ENCODE results near the gene MYBBP1A.

MYBBP1A gene

GRCh38 chr17:4539025-4539424 lies 16.2 kb downstream of the MYBBP1A start:
- no peaks in the 10 kb centered on the region for H3K4me1 ChIP-seq (ENCODE audit: control insufficient read depth, low read length)
- no peaks in the 10 kb centered on the region for H4K20me1 ChIP-seq (ENCODE audit: control insufficient read depth, insufficient read depth, low read depth, low read length)
- H3K27me3 ChIP-seq (ENCODE audit: control insufficient read depth, low read length) = no peaks in the 10 kb centered on the region
- no peaks in the 10 kb centered on the region for H3K79me2 ChIP-seq (ENCODE audit: control insufficient read depth, low read length)
- no peaks in the 10 kb centered on the region for H3K9me2 ChIP-seq (replicated peaks; ENCODE audit: control insufficient read depth, low read length)
- H3K27ac ChIP-seq (ENCODE audit: low read depth, low read length) = no peak overlapping the region
- H3K4me2 ChIP-seq (ENCODE audit: low read length) = no peak overlapping the region
- TF ChIP-seq EZH2phosphoT487 (IDR thresholded peaks at IDR 0.05; ENCODE audit: borderline replicate concordance, low read length) = no peak
- no peak for TF ChIP-seq CTCF (IDR thresholded peaks at IDR 0.05; ENCODE audit: low read depth, low read length, poor library complexity, severe bottlenecking)
- H3F3A ChIP-seq (ENCODE audit: control insufficient read depth, insufficient read depth) = peaks cover 12% of the 10 kb centered on the region
- no peak overlapping the region for H3K4me3 ChIP-seq (ENCODE audit: low read length)
- H3K9me3 ChIP-seq (ENCODE audit: control insufficient read depth, insufficient read depth, low read length) = no peaks in the 10 kb centered on the region
- H3K36me3 ChIP-seq (ENCODE audit: control insufficient read depth, low read length) = peaks cover 68% of the 10 kb centered on the region

- H3K9me2 ChIP-seq (replicated peaks; ENCODE audit: control insufficient read depth, low read length) = no peaks in the 10 kb centered on the region
- no peaks in the 10 kb centered on the region for H3K27me3 ChIP-seq (ENCODE audit: control insufficient read depth, low read length)
- no peak for TF ChIP-seq EZH2phosphoT487 (IDR thresholded peaks at IDR 0.05; ENCODE audit: borderline replicate concordance, low read length)
- TF ChIP-seq CTCF (IDR thresholded peaks at IDR 0.05; ENCODE audit: low read depth, low read length, poor library complexity, severe bottlenecking) = no peak
- H3K79me2 ChIP-seq (ENCODE audit: control insufficient read depth, low read length) = no peaks in the 10 kb centered on the region
- H3K36me3 ChIP-seq (ENCODE audit: control insufficient read depth, low read length) = peaks cover 62% of the 10 kb centered on the region
- H3K9me3 ChIP-seq (ENCODE audit: control insufficient read depth, insufficient read depth, low read length) = no peaks in the 10 kb centered on the region
- H3K4me1 ChIP-seq (ENCODE audit: control insufficient read depth, low read length) = no peaks in the 10 kb centered on the region
- H3K4me3 ChIP-seq (ENCODE audit: low read length) = no peak overlapping the region
- H3K4me2 ChIP-seq (ENCODE audit: low read length) = no peak overlapping the region
- H4K20me1 ChIP-seq (ENCODE audit: control insufficient read depth, insufficient read depth, low read depth, low read length) = no peaks in the 10 kb centered on the region
- H3K27ac ChIP-seq (ENCODE audit: low read depth, low read length) = no peak overlapping the region
- H3F3A ChIP-seq (ENCODE audit: control insufficient read depth, insufficient read depth) = peaks cover 12% of the 10 kb centered on the region
Observed at GRCh38 chr17:4538236-4539002, 16.8 kb downstream of the MYBBP1A start.

- H3K9me3 ChIP-seq (ENCODE audit: control insufficient read depth, insufficient read depth, low read length) = no peaks in the 10 kb centered on the region
- peaks cover 54% of the 10 kb centered on the region for H3K36me3 ChIP-seq (ENCODE audit: control insufficient read depth, low read length)
- no peaks in the 10 kb centered on the region for H3K27me3 ChIP-seq (ENCODE audit: control insufficient read depth, low read length)
- no peaks in the 10 kb centered on the region for H4K20me1 ChIP-seq (ENCODE audit: control insufficient read depth, insufficient read depth, low read depth, low read length)
- no peaks in the 10 kb centered on the region for H3K9me2 ChIP-seq (replicated peaks; ENCODE audit: control insufficient read depth, low read length)
- no peaks in the 10 kb centered on the region for H3K79me2 ChIP-seq (ENCODE audit: control insufficient read depth, low read length)
- H3K27ac ChIP-seq (ENCODE audit: low read depth, low read length) = no peak overlapping the region
- no peak overlapping the region for H3K4me3 ChIP-seq (ENCODE audit: low read length)
- peaks cover 12% of the 10 kb centered on the region for H3F3A ChIP-seq (ENCODE audit: control insufficient read depth, insufficient read depth)
- no peaks in the 10 kb centered on the region for H3K4me1 ChIP-seq (ENCODE audit: control insufficient read depth, low read length)
- TF ChIP-seq CTCF (IDR thresholded peaks at IDR 0.05; ENCODE audit: low read depth, low read length, poor library complexity, severe bottlenecking) (no peak), EZH2phosphoT487 (IDR thresholded peaks at IDR 0.05; ENCODE audit: borderline replicate concordance, low read length) (no peak)
- no peak overlapping the region for H3K4me2 ChIP-seq (ENCODE audit: low read length)
Observed at GRCh38 chr17:4537451-4538235, 17.5 kb downstream of the MYBBP1A start.

Data from DOHH2 (cell line).